ENCODE results near the gene ATP6V1A.

ATP6V1A gene

GRCh38 chr3:113730550-113730949 is 16.3 kb upstream of the ATP6V1A start:
- no peak for DNase-seq (ENCODE audit: low read depth)
- TF ChIP-seq CTCF (IDR thresholded peaks at IDR 0.05; ENCODE audit: insufficient read depth, low read depth, low read length, missing control alignments) = no peak
- H3K4me3 ChIP-seq (ENCODE audit: low read length) = no peak overlapping the region

GRCh38 chr3:113731694-113732093 is 15.1 kb upstream of the ATP6V1A start:
- H3K4me3 ChIP-seq (ENCODE audit: low read length) = no peak overlapping the region
- DNase-seq (ENCODE audit: low read depth) = no peak
- no peak for TF ChIP-seq CTCF (IDR thresholded peaks at IDR 0.05; ENCODE audit: insufficient read depth, low read depth, low read length, missing control alignments)

GRCh38 chr3:113736548-113737089 is 10.2 kb upstream of the ATP6V1A start:
- DNase-seq (ENCODE audit: low read depth) = peak; percentile 62
- TF ChIP-seq CTCF (IDR thresholded peaks at IDR 0.05; ENCODE audit: insufficient read depth, low read depth, low read length, missing control alignments) = peak; percentile 56
- H3K4me3 ChIP-seq (ENCODE audit: low read length) = no peak overlapping the region

GRCh38 chr3:113741086-113741485 is 5.7 kb upstream of the ATP6V1A start:
- no peak for DNase-seq (ENCODE audit: low read depth)
- H3K4me3 ChIP-seq (ENCODE audit: low read length) = no peak overlapping the region
- TF ChIP-seq CTCF (IDR thresholded peaks at IDR 0.05; ENCODE audit: insufficient read depth, low read depth, low read length, missing control alignments) = no peak

- no peak for TF ChIP-seq CTCF (IDR thresholded peaks at IDR 0.05; ENCODE audit: insufficient read depth, low read depth, low read length, missing control alignments)
- DNase-seq (ENCODE audit: low read depth) = peak; percentile 60
These were observed 5.2 kb upstream of the ATP6V1A start for GRCh38 chr3:113741620-113742019.

GRCh38 chr3:113743006-113743630 is 3.7 kb upstream of the ATP6V1A start:
- peak overlapping the region; percentile 94 for H3K4me3 ChIP-seq (ENCODE audit: low read length)
- no peak for TF ChIP-seq CTCF (IDR thresholded peaks at IDR 0.05; ENCODE audit: insufficient read depth, low read depth, low read length, missing control alignments)
- DNase-seq (ENCODE audit: low read depth) = no peak

More at GRCh38 chr3:113741620-113742019, 5.2 kb upstream of the ATP6V1A start:
- no peak overlapping the region for H3K4me3 ChIP-seq (ENCODE audit: low read length)

All from epithelial cell of esophagus (primary cell).